ENCODE data around the gene PSRC1.
A peak's percentile ranks its signal among the peaks of the same experiment; 100 is the strongest.
"Not testable (repeated sequence)": the region's sequence is repeated elsewhere in the genome, so short reads cannot be mapped to it uniquely, and the experiment has no call there.

Gene PSRC1
- total RNA-seq: 0 to 0.80 (median 0.56) reads per million in 4 donors

DNA sequence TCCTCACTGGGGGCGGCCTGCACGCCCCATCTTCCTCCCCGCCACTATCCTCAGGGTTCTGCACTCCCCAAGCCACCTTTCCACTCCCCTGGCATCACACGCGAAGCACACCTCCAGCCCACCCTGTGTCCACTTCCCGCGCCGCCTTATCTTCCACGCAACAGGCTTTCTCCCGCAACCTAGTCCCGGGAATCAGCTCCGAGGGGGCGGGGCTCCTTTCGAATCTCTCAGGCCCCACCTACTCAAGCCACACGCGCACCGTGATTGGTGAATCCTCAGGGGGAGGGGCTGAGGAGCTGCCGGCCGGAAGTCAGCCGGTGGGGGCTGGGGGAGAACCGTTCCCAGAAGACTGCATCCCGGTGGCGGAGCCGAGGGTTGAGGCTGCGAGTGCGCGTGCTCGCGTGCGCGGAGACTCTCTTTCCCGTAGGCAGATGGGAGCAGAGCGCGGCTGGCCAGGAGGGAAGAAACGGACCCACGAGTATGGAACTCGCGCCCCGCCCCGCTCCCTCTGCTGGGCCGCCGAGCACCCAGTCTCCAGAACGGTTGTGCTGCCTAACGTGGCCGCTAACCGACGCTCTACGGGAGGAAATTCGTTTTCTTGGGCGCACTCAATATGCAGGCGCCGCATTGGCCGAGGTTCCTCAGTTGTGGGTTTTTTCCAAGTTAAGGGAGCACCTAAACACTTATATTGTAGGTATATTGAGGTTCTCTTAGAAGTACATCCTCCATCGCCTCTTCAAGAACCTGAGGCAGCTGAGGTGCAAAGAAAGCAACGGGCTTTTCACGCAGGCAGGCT is at the start of gene PSRC1:
PSRC1 (minus strand) TSS at position 194 of the 796 bp plus-strand sequence.
- peak; percentile 80 to 90 (median 87) for DNase-seq

DNA sequence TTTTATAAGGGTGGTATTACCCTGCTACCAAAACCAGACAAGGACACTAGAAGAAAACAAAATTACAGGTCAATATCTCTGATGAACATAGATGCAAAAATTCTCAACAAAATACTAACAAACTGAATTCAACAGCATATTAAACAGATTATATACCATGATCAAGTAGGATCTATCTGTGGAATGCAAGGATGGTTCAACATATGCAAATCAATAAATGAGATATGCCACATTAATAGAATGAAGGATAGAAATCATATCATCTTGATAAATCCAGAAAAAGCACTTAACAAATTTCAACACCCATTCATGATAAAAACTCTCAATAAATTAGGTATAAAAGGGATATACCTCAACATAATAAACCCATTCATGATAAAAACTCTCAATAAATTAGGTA is 48.2 kb upstream of the PSRC1 start:
- DNase-seq: no peak

DNA sequence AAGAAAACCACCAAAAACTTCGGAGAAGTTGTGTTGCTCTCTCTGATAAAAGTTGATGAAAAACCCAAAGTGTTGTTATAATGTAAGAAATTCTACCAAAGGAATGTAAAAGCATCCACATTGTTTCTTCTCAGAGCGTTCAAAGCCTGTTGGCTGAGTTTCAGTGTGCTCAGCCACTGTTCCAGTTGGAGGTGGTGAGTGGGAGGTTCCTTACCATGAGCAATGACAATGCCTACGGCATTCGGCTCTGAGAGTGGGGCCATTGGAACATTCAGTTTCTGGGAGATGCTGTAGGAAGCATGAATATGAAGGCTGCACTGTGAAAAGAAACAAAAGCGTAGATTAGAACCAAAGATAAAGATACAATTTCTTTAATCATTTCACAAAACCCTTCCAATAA is 44.3 kb upstream of the PSRC1 start:
- no peak for DNase-seq

- no peak for DNase-seq
These were observed 40.0 kb upstream of the PSRC1 start for GRCh38 chr1:109322974-109323373.

- no peak for DNase-seq
These were observed 36.2 kb upstream of the PSRC1 start for GRCh38 chr1:109319114-109319513.

GRCh38 chr1:109316506-109316905 is 33.6 kb upstream of the PSRC1 start:
- DNase-seq: no peak

DNA sequence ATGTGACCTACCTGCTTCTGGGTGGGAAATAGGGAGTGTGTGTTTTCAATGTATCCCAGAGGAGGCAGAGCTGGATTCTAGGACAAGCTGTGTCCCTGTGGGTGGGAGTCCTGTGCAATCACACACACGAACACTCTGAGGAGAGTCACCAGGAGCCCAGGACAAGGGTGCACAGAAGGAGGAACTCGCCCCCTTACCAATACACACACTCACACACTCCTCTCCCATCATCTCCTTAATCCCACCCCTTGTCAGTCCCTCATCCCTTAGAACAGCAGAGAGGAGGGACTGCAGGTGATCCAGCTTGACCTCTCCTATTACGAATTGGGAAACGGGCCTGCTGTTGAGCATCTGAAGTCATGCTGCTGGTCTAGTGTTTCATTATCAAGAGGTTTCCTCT is 32.3 kb upstream of the PSRC1 start:
- no peak for DNase-seq

DNA sequence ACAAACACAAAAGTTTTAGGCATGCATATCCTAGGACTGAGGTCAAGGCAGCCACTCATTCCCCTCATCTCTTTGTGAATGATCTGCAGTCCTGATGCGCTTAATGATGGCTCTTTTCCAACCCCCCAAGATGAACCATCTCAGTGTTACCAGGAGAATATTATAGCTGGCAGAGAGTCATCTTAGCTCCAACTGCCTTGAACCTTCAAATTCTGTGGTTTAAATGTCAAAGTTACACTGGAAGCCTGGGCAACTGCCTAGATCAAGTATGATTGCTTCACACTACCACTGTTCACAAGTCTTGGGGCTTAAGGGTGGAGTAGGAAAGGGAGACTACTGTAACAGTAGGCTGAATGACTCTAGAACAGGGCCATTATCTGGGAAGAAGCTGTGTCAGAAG is 31.9 kb upstream of the PSRC1 start:
- no peak for DNase-seq

DNA sequence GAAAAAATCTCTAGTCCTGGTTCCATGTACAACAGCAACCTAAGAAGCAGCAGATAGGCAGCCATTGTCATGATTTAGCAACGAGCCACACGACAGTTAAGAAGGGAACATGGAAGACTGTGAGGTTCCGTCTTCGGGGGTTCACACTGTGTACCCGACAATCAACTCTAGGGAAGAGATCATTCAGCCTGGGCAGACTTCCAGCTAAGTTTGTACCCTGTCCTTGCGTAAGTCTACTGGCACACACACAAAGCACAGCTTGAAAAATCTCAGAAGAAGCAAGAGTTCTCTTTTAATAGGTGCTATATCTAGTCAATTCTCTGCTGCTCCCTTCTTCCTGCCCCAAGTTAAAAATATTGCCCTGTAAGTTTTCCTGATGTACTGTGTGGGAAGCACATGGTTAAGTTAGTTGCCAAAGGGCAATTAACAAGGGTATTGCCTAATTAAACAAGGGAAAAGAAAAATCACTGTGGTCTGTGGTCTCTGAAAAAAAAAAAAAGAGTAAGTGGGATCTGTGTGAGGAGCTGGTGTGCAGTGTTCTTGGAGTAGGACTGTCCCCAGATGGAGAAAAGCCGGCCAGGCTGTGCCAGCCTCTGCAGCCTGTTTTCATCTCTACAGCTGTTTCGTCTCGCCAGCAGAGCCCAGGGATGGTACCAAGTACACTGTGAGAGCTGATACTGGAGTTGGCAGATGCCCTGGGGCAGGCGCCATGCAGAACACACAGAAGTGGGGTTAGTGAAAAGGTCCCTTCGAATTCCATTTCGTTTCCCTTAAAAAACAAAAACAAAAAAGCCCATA is 30.2 kb upstream of the PSRC1 start:
- DNase-seq: no peak

DNA sequence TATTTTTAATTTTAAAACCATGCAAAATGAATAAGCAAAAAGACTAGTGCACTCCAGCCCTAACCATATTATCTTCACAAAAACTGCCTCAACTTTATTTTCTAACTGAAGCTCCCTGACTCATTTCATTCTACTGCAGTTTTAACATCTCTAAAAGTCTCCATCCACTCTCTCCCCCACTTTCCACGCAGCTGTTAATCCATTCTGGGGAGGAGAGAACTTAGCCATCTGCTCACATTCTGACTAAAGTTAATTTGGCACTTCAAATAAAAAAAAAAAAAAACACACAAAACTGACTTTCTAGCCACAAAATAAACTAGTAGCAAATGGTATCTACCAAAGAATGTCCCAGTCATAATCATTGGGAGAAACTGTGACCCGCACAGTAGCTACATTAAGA is 29.3 kb upstream of the PSRC1 start:
- DNase-seq: no peak

GRCh38 chr1:109309347-109309746 is 26.4 kb upstream of the PSRC1 start:
- no peak for DNase-seq

DNA sequence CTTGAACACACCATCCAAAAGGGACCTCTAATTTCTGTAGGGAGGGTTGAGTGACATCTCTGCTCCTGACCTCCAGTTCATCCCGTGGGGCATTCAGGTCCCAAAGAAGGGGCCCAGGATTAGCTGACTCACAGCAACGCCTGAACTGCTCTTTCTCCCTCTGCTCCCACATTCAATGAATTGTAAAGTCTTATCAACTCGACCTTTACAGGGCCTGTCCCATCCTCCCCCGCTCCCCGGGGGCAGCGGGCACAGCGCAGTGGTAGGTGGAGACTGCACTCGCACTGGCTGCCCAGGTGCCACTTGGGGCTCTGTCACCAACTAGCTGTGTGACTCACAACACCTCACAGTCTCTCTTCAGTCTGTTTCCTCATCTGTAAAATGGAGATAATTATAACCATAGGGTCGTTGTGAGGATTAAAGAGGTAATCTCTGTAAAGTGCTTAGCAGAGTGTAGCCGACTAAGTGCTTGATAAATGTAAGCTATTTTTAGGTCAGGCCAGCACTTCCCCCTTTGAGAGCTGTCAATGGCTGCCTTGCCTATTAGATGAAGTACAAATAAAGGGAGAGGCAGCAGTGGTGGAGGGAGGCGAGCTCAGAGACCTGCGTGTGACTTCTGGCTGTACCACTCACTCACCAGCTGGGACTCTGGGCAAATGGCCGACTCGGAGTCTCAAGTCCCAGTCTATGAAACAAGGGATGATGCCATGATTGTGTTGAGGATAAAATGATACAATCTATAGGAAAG is 24.5 kb upstream of the PSRC1 start:
- DNase-seq: no peak

DNA sequence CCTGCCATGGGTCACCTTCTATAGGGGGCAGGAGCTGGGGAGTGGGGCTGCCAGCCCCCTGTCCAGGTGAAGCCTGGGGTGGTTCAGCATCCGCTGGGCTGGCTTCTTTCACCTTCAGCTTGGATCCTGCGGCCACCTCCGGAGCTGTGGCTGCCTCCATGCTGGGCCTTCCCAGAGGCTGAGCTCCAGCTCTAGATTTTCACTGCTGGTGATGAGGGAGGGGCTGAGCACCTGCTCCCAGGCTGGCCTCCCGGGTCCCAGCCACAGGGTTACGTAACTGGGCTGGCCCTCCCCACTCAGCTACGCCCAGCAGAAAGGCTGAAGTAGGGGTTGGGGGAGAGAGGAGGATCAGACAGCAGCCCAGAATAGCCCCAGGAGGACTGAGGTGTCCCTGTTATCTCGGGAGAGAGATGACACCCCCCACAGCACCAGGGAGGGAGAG is 23.9 kb upstream of the PSRC1 start, which contains the start of gene MYBPHL:
MYBPHL (minus strand) TSS at position 180 of the 442 bp plus-strand sequence; CDS start at position 160, 20 bp downstream.
- no peak for DNase-seq

- not testable (repeated sequence) for DNase-seq
These were observed 23.0 kb upstream of the PSRC1 start for GRCh38 chr1:109305991-109306390.

- DNase-seq: no peak
These were observed 21.4 kb upstream of the PSRC1 start for GRCh38 chr1:109304226-109304920.

DNA sequence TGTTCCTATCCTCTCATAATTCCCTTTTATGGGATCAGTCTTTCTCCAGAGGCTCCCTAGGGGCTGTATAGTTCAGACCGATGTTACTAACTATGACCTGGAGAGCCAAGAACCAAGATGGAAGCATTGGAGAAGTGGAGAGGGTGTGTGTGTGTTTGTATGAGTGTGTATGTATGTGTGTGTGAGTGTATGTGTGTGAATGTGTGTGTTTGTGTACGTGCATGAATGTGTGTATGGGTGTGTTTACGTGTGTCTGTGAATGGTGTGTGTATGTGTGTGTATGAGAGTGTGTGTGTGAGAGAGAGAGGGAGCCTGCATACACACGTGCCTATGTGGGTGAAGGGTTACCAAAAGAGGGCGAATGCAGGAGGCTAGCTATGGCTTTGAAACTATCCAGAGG is 18.9 kb upstream of the PSRC1 start:
- no peak for DNase-seq

- no peak for DNase-seq
These were observed 17.8 kb upstream of the PSRC1 start for GRCh38 chr1:109300650-109301151.

- DNase-seq: no peak
These were observed 16.8 kb upstream of the PSRC1 start for GRCh38 chr1:109299558-109300343.

DNA sequence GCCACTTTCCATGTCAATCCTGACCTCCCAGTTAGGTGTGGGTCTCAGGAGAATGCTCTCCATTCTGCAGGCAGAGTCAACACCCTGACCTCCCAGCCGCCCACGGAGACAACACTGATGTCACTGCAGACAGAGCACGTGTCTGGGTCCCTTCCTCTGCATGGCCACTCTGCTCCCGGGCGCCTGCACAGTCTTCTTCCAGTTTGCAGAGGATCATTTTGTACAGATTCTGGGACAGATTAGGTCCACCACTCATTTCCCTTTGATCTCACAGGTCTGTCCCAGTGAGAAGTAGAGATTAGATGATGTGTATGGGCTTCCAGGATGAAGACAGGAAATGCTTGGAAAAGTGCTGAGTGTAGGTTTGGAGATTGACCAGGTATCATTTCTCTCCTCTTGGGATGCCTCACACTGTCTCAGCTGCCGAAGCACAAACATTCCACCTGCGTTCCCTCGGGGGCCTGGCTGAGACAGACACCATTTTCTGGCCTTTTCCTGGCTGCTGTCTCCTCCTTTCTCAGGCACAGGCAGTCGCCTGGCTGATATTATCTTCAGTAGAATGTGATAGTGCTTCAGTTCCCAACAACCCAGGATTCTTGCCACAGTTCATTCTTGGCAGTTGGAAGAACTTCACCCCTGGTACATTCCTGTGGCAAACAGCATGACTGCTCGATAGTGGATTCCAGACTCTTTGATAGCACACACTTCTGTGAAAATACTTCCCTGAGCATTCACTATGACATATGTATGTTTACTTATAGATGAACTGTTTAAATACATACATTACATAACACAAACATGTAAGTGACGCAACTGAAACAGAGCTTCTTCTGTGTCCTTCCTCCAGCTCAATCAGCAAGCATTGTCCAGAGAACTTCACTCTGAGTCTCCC is 16.0 kb upstream of the PSRC1 start:
- DNase-seq: no peak

DNA sequence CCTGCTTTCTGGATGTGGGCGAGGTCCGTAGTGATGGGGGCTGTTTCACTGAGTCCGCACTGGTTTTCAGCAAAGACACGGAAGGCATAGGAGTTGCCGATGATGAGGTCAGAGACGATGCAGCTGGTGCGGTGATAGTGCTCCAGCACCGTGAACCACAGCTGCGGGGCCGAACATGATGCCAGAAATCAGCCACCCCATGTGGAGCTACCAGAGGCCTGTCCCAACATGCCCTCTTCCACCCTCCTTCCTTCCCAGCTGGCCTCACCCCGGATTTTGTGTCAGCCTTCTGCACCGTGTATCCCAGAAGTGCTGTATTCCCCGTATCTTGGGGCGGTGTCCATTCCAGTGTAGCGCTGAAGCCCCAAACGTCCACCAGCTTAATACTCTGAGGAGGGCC is 13.8 kb upstream of the PSRC1 start:
- DNase-seq: no peak
